HG03097 (cell line): ENCODE measurements around the gene FLAD1.

Experiments
- ATAC-seq: cut with Tn5 transposase; IDR thresholded peaks from one replicate; pipeline ENCODE4 v1.9.1; 2021; ENCODE audit not compliant: unreplicated experiment, low FRiP score

Gene FLAD1

GRCh38 chr1:155014709-155015508, 31.8 kb downstream of the FLAD1 start:
- no peak for ATAC-seq

- no peak for ATAC-seq
Observed at GRCh38 chr1:155015527-155016230, 32.5 kb downstream of the FLAD1 start.

- ATAC-seq: no peak
Observed at GRCh38 chr1:155016231-155016831, 33.2 kb downstream of the FLAD1 start.

- ATAC-seq: no peak
Observed at GRCh38 chr1:155017041-155017945, 34.1 kb downstream of the FLAD1 start.

- no peak for ATAC-seq
Observed at GRCh38 chr1:155017946-155018316, 34.8 kb downstream of the FLAD1 start.

- no peak for ATAC-seq
Observed at GRCh38 chr1:155018617-155019348, 35.6 kb downstream of the FLAD1 start.

- no peak for ATAC-seq
Observed at GRCh38 chr1:155019377-155020245, 36.5 kb downstream of the FLAD1 start.

GRCh38 chr1:155022136-155022926, 39.2 kb downstream of the FLAD1 start:
- no peak for ATAC-seq

- ATAC-seq: no peak
Observed at GRCh38 chr1:155022927-155023236, 39.7 kb downstream of the FLAD1 start.

- no peak for ATAC-seq
Observed at GRCh38 chr1:155023627-155024026, 40.5 kb downstream of the FLAD1 start.

- ATAC-seq: no peak
Observed at GRCh38 chr1:155024315-155024714, 41.2 kb downstream of the FLAD1 start.

GRCh38 chr1:155026154-155026553, 43.0 kb downstream of the FLAD1 start:
- no peak for ATAC-seq

- no peak for ATAC-seq
Observed at GRCh38 chr1:155026588-155026987, 43.4 kb downstream of the FLAD1 start.

GRCh38 chr1:155029513-155030242, 46.5 kb downstream of the FLAD1 start:
- ATAC-seq: no peak

- no peak for ATAC-seq
Observed at GRCh38 chr1:155030243-155030795, 47.2 kb downstream of the FLAD1 start.

GRCh38 chr1:155030899-155031298, 47.8 kb downstream of the FLAD1 start:
- no peak for ATAC-seq

GRCh38 chr1:155032886-155033285, 49.7 kb downstream of the FLAD1 start:
- ATAC-seq: no peak
